MM.1S (cell line): Measurements from ENCODE around the gene ZNF280C.

Source experiments
- EZH2 ChIP-seq: fragments of 300-600 bp; sonication (generic); optimal IDR thresholded peaks from 2 replicates; pipeline ENCODE3; 2017; ENCODE audit warnings: low read depth, mild to moderate bottlenecking, antibody characterized with exemption, low read length, mixed read lengths
- EZH2phosphoT487 ChIP-seq: fragments of 300-600 bp; sonication (generic); IDR thresholded peaks from 2 replicates; pipeline ENCODE4 v1.6.1; 2018; ENCODE audit warnings: antibody characterized with exemption, low read length
- TF ChIP-seq, protein P1 (sequence below): fragments of 300-600 bp; sonication (generic); IDR thresholded peaks from 2 replicates; pipeline ENCODE4 v1.5.1; 2016; ENCODE audit warnings: antibody characterized with exemption, low read length, mixed read lengths

DNA sequence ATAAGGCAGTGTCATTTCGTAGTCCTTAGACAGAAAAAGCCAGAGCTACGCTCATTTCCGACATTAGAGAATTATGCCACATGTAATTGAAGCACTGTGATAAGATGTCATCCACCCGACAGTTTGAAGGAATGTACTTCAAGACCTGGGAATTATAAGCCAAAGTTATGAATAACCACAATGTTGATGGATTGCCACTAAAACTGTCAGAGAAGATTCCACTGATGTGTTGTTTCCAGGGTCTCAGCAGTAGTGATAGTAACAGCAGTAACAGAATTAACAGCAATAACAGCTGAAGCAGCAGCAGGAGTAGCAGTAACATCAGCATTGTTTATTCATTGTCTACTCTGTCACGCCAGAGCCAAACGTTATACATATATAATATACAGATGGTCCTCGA is 72.2 kb downstream of the ZNF280C start:
- TF ChIP-seq, protein P1, sequence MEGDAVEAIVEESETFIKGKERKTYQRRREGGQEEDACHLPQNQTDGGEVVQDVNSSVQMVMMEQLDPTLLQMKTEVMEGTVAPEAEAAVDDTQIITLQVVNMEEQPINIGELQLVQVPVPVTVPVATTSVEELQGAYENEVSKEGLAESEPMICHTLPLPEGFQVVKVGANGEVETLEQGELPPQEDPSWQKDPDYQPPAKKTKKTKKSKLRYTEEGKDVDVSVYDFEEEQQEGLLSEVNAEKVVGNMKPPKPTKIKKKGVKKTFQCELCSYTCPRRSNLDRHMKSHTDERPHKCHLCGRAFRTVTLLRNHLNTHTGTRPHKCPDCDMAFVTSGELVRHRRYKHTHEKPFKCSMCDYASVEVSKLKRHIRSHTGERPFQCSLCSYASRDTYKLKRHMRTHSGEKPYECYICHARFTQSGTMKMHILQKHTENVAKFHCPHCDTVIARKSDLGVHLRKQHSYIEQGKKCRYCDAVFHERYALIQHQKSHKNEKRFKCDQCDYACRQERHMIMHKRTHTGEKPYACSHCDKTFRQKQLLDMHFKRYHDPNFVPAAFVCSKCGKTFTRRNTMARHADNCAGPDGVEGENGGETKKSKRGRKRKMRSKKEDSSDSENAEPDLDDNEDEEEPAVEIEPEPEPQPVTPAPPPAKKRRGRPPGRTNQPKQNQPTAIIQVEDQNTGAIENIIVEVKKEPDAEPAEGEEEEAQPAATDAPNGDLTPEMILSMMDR: no peak
- TF ChIP-seq EZH2 (no peak), EZH2phosphoT487 (no peak)
